GM13977 (cell line): ENCODE data around the gene CACNA2D3.

ENCODE experiments used
- DNase-seq: peaks from one replicate; pipeline ENCODE4 v3.0.0; 2012; ENCODE audit warnings: low spot score
- in situ Hi-C: fragments of 300-500 bp; cut with MboI; formaldehyde crosslinking; loops from one replicate; pipeline ENCODE4 v1.12.0; 2022; ENCODE audit warnings: low sequenced_read_pairs, low pct_unique_long_range_greater_than_20kb, mixed read lengths, inconsistent platforms; ENCODE audit not compliant: unreplicated experiment
- TF ChIP-seq, protein P1 (sequence below): IDR thresholded peaks from 2 replicates; pipeline ENCODE4 v1.5.1; 2012; ENCODE audit warnings: mild to moderate bottlenecking, control low read depth; ENCODE audit not compliant: insufficient read depth; ENCODE audit errors: extremely low read depth, missing control alignments

The CACNA2D3 gene

DNA sequence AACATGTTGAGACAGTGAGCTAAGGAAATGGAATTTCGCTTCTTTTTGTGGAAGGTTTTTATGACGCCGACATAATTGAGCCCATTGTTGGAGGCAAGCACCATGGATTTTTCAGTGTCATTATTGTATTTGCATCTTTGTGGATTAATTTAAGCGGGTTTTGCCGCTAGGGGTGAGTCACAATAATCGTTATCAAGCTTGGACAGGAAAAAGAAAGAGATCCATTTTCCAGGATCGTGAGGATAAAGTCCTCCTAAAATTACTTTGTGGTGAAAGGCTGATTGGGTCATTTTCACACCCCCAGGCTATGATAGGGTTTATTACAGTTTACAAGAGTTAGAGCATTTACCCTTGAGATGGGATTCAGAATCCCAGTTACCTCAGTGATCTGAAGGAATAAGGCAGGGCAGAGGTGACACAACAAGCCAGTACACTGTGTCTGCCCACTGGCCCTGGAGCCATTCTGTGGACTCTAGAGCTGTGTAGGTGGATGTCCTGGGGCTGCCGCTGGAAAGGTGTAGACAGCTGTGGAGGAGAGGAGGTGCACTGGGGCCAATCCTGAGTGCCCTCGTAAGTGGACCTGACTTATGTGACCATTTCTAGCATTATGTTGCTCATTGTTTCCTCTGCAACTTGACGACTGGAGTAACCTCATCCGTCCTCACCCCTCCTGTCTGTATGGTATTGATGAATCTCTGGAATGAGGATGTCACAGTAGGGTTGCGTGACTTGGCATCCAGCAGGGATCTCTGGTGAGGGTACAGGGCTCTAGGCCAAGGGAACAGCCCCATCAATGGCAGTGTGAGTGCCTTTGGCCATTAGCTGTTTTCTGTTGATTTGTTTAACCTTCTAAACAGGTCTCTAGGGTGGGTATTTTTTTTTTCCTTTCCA lies 435.4 kb downstream of the CACNA2D3 start:
- TF ChIP-seq, protein P1, sequence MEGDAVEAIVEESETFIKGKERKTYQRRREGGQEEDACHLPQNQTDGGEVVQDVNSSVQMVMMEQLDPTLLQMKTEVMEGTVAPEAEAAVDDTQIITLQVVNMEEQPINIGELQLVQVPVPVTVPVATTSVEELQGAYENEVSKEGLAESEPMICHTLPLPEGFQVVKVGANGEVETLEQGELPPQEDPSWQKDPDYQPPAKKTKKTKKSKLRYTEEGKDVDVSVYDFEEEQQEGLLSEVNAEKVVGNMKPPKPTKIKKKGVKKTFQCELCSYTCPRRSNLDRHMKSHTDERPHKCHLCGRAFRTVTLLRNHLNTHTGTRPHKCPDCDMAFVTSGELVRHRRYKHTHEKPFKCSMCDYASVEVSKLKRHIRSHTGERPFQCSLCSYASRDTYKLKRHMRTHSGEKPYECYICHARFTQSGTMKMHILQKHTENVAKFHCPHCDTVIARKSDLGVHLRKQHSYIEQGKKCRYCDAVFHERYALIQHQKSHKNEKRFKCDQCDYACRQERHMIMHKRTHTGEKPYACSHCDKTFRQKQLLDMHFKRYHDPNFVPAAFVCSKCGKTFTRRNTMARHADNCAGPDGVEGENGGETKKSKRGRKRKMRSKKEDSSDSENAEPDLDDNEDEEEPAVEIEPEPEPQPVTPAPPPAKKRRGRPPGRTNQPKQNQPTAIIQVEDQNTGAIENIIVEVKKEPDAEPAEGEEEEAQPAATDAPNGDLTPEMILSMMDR: no peak
- DNase-seq: no peak
- in situ Hi-C loops: no loop called here

DNA sequence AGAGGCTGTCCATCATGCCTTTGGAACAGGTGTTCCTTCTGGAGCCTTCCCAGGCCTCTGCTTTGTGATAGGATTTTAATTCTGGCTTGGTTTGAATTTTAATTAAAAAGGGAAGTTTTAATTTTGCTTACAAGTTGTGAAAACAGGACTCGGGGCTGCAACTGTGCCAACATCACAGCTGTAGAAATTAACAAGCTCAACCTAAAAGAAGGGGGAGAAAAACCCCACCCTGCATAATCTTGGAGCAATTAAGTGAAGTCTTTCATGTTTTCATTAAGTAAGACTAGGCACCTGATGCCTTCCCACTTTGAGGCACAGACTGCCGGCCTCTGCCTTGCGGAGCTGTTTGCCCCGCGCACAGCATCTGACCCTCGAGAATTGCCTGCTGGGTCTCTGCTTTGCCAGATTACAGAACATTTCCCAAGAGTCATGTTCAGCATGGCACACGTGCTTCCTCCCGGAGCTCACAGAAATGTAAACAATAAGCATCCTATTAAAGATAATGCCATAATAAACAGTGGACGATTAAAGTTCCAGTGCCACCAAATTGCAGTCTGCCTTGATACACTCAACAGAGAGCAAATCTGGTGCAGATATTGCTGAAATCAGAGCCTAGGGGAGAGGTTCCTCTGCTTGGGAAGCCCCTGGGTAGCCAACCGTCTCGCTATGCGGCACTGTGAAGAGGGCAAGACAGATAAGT lies 441.3 kb downstream of the CACNA2D3 start:
- no peak for DNase-seq
- in situ Hi-C loops: no loop called here
- TF ChIP-seq, protein P1: no peak

DNA sequence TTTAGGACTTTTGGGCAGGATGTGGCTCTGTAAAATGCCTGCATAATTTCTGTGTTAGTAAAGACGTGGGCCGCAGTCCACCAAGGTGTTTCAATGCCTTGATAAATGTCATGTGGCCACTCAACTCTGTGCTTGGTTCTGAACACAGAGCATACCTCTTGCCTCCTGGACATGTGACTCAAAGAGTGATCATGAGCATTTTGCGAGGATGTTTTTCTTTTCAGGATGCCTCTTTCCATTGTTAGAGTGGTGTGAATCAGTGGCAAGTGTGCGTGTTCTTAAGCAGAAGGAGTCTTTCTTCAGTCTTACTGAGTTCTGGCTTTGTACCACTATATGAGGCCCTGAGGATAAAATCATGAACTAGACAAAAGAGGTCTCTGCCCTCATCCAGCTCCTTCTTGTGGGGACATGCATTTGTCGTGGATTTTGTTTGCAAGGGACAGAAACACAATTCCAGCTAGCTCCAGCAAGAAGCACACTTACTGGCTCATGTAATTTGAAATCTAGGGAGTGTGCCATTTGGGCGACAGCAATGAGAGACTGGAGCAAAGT lies 442.1 kb downstream of the CACNA2D3 start:
- DNase-seq: no peak
- in situ Hi-C loops: no loop called here
- TF ChIP-seq, protein P1: no peak

DNA sequence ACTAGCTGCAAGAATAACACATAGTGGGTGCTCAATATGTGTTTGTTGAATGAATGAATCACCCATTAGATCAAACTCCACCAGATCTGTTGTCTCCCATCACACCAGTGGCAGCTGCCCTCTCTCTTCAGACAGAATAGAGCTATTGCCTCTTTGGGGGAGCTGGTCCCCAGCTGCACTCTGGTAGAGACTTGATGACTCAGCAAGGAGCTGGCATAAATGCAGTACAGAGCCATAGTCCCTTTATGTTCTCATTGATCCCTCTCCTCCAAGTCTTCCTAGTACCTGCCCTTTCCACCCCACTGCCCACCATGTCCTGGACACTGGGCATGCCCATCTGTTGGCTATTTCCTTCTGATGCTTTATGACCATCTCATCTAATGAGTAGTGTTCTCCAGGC lies 443.6 kb downstream of the CACNA2D3 start:
- DNase-seq: no peak
- TF ChIP-seq, protein P1: no peak
- in situ Hi-C loops: no loop called here

DNA sequence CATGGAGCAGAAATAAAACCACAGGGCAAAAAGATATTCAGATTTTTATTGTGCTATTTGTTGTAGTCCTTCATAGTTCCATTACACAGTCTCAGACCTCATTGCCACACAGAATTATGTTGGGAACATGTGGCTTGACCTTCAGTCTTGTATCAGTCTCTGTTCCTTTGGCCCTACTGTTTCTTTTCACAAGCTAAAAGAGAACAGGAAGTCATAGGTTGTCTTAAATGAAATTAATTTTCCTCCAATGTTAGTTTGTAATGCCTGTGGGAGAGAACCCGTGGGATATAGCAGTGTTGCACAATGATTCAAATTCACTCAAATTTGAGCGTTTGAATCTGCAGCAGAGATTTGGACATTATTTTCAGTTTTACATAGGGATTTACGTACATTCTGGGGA lies 445.6 kb downstream of the CACNA2D3 start:
- no peak for DNase-seq
- TF ChIP-seq, protein P1: no peak
- in situ Hi-C loops: no loop called here

DNA sequence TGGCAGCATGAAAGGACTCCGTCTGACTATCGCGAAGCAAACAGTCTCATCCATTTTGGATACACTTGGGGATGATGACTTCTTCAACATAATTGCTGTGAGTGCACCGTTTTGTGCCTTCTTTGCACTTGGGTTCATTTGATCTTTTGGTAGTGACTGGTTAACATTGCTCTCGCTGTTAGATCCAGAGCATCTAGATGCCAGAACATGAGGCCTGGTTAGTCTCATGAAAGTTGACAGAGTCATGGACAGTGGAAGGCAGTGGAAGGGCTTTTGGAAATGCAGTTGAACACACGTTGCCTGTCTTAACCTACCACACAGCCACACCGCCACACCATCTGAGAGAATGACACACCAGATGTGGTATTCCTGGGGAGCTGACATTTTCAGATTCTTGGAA lies 447.7 kb downstream of the CACNA2D3 start:
- no peak for DNase-seq
- in situ Hi-C loops: no loop called here
- TF ChIP-seq, protein P1: no peak
